Measurements from ENCODE around the gene LRRC25.

GRCh38 chr19:18439910-18440237, 42.5 kb upstream of the LRRC25 start:
- TF ChIP-seq SMAD4 (CRISPR knock-in tag; IDR thresholded peaks at IDR 0.05) (no peak), FOXP1 (CRISPR knock-in tag; IDR thresholded peaks at IDR 0.05; ENCODE audit: borderline replicate concordance) (no peak), CTCF (IDR thresholded peaks at IDR 0.05) (no peak), PRRX2 (CRISPR knock-in tag; IDR thresholded peaks at IDR 0.05) (no peak), ZNF425 (CRISPR knock-in tag; conservative IDR thresholded peaks at IDR 0.05) (no peak), TEAD4 (CRISPR knock-in tag; IDR thresholded peaks at IDR 0.05) (no peak), ETV6 (CRISPR knock-in tag; IDR thresholded peaks at IDR 0.05) (no peak), ZNF532 (CRISPR knock-in tag; IDR thresholded peaks at IDR 0.05; ENCODE audit: borderline replicate concordance) (no peak), NR2C2 (CRISPR knock-in tag; IDR thresholded peaks at IDR 0.05) (no peak)
- TF ChIP-seq, protein P1, sequence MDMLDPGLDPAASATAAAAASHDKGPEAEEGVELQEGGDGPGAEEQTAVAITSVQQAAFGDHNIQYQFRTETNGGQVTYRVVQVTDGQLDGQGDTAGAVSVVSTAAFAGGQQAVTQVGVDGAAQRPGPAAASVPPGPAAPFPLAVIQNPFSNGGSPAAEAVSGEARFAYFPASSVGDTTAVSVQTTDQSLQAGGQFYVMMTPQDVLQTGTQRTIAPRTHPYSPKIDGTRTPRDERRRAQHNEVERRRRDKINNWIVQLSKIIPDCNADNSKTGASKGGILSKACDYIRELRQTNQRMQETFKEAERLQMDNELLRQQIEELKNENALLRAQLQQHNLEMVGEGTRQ (CRISPR knock-in tag; IDR thresholded peaks at IDR 0.05), result no peak
- TF ChIP-seq, protein P2, sequence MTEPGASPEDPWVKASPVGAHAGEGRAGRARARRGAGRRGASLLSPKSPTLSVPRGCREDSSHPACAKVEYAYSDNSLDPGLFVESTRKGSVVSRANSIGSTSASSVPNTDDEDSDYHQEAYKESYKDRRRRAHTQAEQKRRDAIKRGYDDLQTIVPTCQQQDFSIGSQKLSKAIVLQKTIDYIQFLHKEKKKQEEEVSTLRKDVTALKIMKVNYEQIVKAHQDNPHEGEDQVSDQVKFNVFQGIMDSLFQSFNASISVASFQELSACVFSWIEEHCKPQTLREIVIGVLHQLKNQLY (CRISPR knock-in tag; IDR thresholded peaks at IDR 0.05), result no peak
- TF ChIP-seq, protein P3, sequence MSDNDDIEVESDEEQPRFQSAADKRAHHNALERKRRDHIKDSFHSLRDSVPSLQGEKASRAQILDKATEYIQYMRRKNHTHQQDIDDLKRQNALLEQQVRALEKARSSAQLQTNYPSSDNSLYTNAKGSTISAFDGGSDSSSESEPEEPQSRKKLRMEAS (CRISPR knock-in tag; IDR thresholded peaks at IDR 0.05), result no peak
- TF ChIP-seq, protein P4, sequence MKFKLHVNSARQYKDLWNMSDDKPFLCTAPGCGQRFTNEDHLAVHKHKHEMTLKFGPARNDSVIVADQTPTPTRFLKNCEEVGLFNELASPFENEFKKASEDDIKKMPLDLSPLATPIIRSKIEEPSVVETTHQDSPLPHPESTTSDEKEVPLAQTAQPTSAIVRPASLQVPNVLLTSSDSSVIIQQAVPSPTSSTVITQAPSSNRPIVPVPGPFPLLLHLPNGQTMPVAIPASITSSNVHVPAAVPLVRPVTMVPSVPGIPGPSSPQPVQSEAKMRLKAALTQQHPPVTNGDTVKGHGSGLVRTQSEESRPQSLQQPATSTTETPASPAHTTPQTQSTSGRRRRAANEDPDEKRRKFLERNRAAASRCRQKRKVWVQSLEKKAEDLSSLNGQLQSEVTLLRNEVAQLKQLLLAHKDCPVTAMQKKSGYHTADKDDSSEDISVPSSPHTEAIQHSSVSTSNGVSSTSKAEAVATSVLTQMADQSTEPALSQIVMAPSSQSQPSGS (CRISPR knock-in tag; IDR thresholded peaks at IDR 0.05; ENCODE audit: borderline replicate concordance, low read depth), result no peak

Measured in WTC11 (cell line).